Subcutaneous abdominal adipose tissue (tissue), 5 donors: ENCODE data around the gene BTK.

Source experiments
- H3K27ac ChIP-seq: one replicate; pipeline ENCODE4 v1.7.0; 2013; ENCODE audit warnings: low read depth, mild to moderate bottlenecking, inconsistent platforms, low read length, moderate library complexity
- H3K27me3 ChIP-seq, 5 donors: one replicate each; pipeline ENCODE4 v1.7.0; 2013; ENCODE audit warnings: low read length in 5 of 5, inconsistent platforms in 1 of 5; ENCODE audit not compliant: control insufficient read depth in 5 of 5, insufficient read depth in 4 of 5
- H3K36me3 ChIP-seq, 5 donors: one replicate each; pipeline ENCODE4 v1.7.0; 2013; ENCODE audit warnings: low read length in 5 of 5; ENCODE audit not compliant: control insufficient read depth in 5 of 5, insufficient read depth in 5 of 5
- H3K4me1 ChIP-seq, 5 donors: one replicate each; pipeline ENCODE4 v1.7.0; 2013; ENCODE audit warnings: low read length in 5 of 5, mild to moderate bottlenecking in 3 of 5, moderate library complexity in 1 of 5; ENCODE audit not compliant: control insufficient read depth in 5 of 5, insufficient read depth in 5 of 5
- H3K4me3 ChIP-seq, 5 donors: one replicate each; pipeline ENCODE4 v1.7.0; 2013; ENCODE audit warnings: low read length in 5 of 5, low read depth in 1 of 5
- H3K9ac ChIP-seq, 5 donors: one replicate each; pipeline ENCODE4 v1.7.0; 2013; ENCODE audit warnings: low read length in 5 of 5, mild to moderate bottlenecking in 4 of 5, moderate library complexity in 3 of 5
- H3K9me3 ChIP-seq, 5 donors: one replicate each; pipeline ENCODE4 v1.7.0; 2013; ENCODE audit warnings: low read length in 5 of 5; ENCODE audit not compliant: control insufficient read depth in 5 of 5
- donor health status: healthy.
- donor health status: healthy.
- donor health status: healthy.
- donor health status: healthy.
- donor health status: healthy.

BTK gene

DNA sequence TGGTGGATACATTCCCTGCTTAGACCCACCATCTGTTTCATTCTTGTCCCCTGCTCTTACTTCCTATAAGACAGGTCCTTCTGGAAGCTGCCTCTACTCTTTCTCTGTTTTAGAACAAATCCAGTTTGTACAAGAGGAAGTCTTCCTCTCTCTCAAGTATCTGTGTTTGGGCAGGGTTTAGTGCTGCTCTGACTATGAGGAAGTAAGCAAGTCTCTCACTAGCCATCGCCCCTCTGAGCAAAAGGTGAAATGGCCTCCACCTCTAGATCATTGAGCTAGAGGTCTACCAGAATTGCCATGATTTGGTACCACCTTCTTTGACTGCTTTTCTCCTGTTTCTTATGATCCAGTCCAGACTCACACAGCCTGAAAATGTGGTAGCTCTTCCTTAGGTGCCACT lies 8.4 kb downstream of the BTK start:
- Histone ChIP-seq H3K4me3 (no peak overlapping the region), H3K9me3 (no peaks in the 10 kb centered on the region), H3K9ac (no peak overlapping the region), H3K27me3 (peaks cover 0 to 6% (median 3%) of the 10 kb centered on the region in 5 donors), H3K4me1 (no peaks in the 10 kb centered on the region), H3K27ac (no peak overlapping the region), H3K36me3 (no peaks in the 10 kb centered on the region)

DNA sequence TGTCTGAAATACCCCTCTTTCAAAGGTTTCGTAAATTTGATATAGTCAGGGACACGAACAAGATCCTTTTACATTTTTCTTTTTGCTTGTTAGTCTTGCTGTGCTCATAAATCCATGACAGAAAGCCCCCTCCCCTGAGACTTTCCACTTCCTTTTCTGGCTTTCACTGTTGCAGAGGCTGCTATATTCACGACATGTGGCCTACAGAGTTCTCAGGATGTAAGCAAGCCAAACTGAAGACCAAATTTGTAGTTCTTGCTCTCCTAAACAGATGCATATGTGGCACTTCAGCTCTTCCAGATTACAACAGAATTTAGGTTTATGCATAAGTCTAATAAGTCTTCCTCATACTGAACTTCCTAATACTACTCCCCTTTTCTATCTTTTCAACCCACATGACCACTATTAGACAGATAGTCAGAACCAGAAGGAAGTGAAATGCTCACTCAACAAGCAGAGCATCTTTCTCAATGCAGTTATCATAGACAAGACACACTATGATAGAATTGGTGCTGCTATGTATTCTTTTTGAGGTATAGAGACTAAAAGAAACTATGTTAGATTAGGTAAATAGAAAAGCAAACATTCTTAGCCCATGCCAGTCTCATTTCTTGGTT lies 15.0 kb downstream of the BTK start:
- Histone ChIP-seq H3K4me1 (no peaks in the 10 kb centered on the region), H3K9ac (no peak overlapping the region), H3K4me3 (no peak overlapping the region), H3K9me3 (no peaks in the 10 kb centered on the region), H3K27me3 (peaks cover 0 to 6% (median 2%) of the 10 kb centered on the region in 5 donors), H3K36me3 (no peaks in the 10 kb centered on the region), H3K27ac (no peak overlapping the region)

DNA sequence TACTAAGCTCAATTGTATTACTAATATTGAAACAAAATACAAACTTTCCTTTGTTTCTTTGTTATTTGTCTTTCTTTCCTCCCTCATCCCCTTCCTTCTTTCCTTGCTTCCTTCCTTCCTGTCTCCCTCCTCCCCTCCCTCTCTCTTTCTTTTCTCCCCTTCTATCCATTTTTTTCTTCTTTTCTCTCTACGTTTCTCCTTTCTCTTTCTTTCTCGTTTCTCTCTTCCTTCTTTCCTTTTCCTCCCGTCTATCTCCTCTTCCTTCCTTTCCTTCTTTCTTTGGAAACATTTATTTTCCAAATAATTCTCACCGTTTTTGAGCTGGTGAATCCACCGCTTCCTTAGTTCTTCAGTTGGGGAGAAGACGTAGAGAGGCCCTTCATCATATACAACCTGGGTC lies 16.3 kb downstream of the BTK start:
- no peak overlapping the region for H3K27ac ChIP-seq
- no peaks in the 10 kb centered on the region for H3K36me3 ChIP-seq
- no peaks in the 10 kb centered on the region for H3K9me3 ChIP-seq
- no peaks in the 10 kb centered on the region for H3K4me1 ChIP-seq
- no peak overlapping the region for H3K4me3 ChIP-seq
- H3K9ac ChIP-seq, result no peak overlapping the region
- peaks cover 0 to 5% (median 0%) of the 10 kb centered on the region in 5 donors for H3K27me3 ChIP-seq

DNA sequence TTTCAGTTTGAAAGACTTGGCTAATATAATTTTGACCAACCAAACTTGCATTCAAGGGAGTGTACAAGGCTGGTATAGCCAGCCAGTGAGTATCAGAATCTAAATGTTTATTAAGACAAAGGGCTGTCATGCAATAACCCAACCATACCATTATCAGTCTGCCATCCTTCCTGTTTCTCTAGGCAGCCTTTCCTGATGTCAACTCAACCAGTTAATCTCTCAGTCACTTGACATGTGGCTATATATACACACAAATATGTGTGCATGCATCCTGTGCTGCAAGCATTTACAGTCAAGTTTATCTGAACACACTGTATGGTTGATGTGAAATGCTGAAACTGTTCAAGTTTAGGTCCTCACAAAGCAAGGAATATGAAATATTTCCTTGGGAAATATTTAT lies 17.2 kb downstream of the BTK start:
- Histone ChIP-seq H3K4me3 (no peak overlapping the region), H3K27ac (no peak overlapping the region), H3K4me1 (no peaks in the 10 kb centered on the region), H3K9ac (no peak overlapping the region), H3K9me3 (no peaks in the 10 kb centered on the region), H3K27me3 (peaks cover 0 to 5% (median 0%) of the 10 kb centered on the region in 5 donors), H3K36me3 (no peaks in the 10 kb centered on the region)

DNA sequence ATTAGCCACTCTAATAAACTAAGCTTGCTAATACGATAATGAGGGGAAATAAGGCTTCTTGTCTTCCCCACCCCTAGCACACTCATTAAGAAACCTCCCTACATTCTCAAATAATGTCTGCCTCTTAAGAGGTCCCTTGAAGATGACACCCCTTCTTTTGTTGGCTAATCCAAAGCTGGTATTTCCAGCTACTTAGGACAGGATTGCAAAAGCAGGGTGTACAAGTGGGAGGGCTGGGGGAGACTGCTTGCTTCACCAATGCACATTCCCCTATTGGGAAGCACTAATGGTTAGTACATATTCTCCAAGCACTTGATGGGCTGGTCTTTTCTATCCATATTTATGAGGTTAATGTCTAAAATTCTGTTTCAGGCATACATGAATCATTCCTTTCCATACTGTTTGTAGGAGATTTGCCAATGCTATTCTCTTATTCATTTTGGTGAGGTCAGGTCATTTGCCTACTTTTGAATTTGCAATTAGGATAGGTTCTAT lies 20.6 kb downstream of the BTK start:
- no peaks in the 10 kb centered on the region for H3K36me3 ChIP-seq
- no peak overlapping the region for H3K4me3 ChIP-seq
- H3K4me1 ChIP-seq, result no peaks in the 10 kb centered on the region
- H3K27ac ChIP-seq, result no peak overlapping the region
- no peak overlapping the region for H3K9ac ChIP-seq
- H3K27me3 ChIP-seq, result peaks cover 4 to 14% (median 7%) of the 10 kb centered on the region in 5 donors
- no peaks in the 10 kb centered on the region for H3K9me3 ChIP-seq

DNA sequence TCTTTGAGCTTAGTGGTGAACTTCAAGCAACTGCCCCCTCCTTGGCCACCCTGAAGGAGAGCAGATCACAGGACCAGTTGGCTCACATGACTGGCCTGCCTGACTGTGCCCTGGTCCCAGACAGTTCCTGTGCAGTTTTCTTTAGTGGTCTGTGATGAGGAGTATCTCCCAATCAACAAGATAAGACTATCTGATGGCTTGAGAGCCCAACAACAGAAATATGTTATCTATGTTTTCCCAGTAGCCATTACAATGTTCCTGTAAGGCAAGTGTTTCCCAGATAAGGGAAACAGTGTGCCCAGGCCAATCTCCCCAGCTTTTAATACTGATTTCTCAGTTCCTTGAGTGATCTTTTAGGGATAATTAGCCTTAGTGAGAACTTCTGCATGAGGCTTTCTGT lies 23.2 kb downstream of the BTK start:
- peaks cover 0 to 5% (median 0%) of the 10 kb centered on the region in 5 donors for H3K36me3 ChIP-seq
- H3K4me3 ChIP-seq, result no peak overlapping the region
- H3K27ac ChIP-seq, result no peak overlapping the region
- H3K9ac ChIP-seq, result no peak overlapping the region
- H3K4me1 ChIP-seq, result no peaks in the 10 kb centered on the region
- H3K9me3 ChIP-seq, result no peaks in the 10 kb centered on the region
- H3K27me3 ChIP-seq, result peaks cover 8 to 21% (median 12%) of the 10 kb centered on the region in 5 donors

DNA sequence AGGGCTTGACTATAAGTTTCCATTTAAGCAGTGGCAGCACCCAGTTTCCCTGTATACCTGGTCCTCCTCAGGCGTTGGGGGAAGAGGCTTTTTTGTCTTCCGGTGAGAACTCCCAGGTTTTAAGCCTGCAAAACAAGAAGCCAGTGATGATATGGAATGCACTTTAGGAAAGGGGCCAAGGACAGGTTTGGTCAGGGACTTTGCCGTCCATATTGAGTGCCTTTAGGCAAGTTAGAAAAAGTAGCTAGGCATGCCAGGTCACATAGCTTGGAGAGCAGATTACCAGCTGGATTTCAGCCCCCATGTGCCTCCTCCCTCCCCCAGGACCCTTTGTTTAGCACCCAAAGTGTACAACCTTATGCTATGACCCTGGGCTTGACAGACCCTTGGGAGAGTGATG lies 23.9 kb downstream of the BTK start:
- H3K4me1 ChIP-seq, result no peaks in the 10 kb centered on the region
- H3K27me3 ChIP-seq, result peaks cover 8 to 21% (median 12%) of the 10 kb centered on the region in 5 donors
- H3K36me3 ChIP-seq, result peaks cover 0 to 5% (median 0%) of the 10 kb centered on the region in 5 donors
- H3K9me3 ChIP-seq, result no peaks in the 10 kb centered on the region
- no peak overlapping the region for H3K9ac ChIP-seq
- no peak overlapping the region for H3K27ac ChIP-seq
- H3K4me3 ChIP-seq, result no peak overlapping the region

DNA sequence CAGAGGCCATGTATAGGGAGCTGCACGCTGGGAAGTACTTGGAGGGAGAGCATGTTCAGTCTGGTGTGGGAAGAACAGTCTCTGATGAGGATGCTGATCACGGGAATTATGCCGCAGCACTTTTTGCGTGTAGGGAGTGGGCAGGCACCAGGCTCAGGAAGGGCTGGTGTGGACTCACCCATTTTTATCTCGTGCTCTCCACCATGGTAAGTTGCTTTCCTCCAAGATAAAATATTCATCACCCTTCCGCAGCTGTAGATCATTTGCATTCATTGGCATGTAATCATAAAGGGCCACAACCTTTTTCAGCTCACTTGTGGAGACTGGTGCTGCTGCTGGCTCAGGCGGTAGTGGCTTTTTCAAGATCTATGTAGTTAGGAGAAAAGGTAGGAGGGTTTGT lies 25.6 kb downstream of the BTK start:
- Histone ChIP-seq H3K9ac (no peak overlapping the region), H3K9me3 (no peaks in the 10 kb centered on the region), H3K27ac (no peak overlapping the region), H3K4me3 (no peak overlapping the region), H3K36me3 (peaks cover 0 to 5% (median 0%) of the 10 kb centered on the region in 5 donors), H3K4me1 (no peaks in the 10 kb centered on the region), H3K27me3 (peaks cover 11 to 24% (median 13%) of the 10 kb centered on the region in 5 donors)

DNA sequence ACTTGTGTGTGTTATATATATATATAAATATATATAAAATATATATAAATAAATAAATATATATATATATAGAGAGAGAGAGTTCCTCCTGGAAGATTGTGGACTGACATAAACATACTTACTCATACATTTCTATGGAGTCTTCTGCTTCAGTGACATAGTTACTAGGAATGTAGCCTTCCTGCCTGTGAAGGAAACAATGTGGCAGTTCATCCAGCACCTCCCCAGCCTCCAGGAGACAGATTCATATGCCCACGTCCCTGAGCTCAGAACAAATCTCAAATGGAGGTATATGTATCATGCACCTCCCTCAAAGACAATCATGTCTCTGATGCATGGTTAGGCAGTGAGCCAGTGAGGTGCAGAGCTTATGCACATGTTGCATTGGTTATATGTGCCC lies 26.0 kb downstream of the BTK start:
- Histone ChIP-seq H3K36me3 (peaks cover 0 to 5% (median 0%) of the 10 kb centered on the region in 5 donors), H3K27me3 (peaks cover 10 to 24% (median 12%) of the 10 kb centered on the region in 5 donors), H3K4me1 (no peaks in the 10 kb centered on the region), H3K4me3 (no peak overlapping the region), H3K27ac (no peak overlapping the region), H3K9ac (no peak overlapping the region), H3K9me3 (no peaks in the 10 kb centered on the region)

DNA sequence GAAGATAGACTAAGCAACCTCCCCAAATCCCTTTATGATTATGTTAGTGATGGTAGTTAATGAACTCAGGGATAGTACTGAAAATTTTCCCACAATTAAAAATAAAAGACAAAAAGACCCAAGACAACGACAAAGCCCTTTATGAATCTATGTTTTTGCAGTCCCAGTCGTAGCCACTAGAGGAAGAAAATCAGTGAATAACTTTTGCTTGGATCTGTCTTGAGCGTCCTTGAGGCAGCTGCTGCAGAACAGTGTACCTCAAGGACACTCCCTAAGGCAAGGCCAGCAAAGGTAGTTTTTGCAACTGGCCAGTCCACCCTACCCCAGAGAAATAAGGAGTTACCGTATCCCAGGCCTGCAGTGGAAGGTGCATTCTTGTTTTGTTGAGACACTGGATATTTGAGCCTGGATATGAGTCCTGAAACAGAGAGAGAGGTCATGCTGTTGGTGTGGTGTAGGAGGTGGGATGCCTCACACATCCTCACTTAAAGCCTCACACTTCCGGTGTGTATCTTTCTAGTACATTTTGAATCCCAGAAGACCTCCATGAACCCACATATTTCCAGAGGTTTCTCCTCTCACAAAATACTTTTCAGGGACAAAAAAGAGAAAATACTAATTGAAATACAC lies 28.7 kb downstream of the BTK start:
- H3K4me3 ChIP-seq, result no peak overlapping the region
- peaks cover 10 to 20% (median 11%) of the 10 kb centered on the region in 5 donors for H3K27me3 ChIP-seq

More for the DNA sequence above, 28.7 kb downstream of the BTK start:
- Histone ChIP-seq H3K27ac (no peak overlapping the region), H3K9me3 (no peaks in the 10 kb centered on the region), H3K4me1 (no peaks in the 10 kb centered on the region), H3K36me3 (peaks cover 0 to 5% (median 0%) of the 10 kb centered on the region in 5 donors), H3K9ac (no peak overlapping the region)
